GM23338 (cell line): ENCODE data around the gene TMEM141. TPM values are rescaled to one million over a fixed set of nuclear protein-coding genes. Genes with fewer than 3 reads are reported as not detected.

Experiments used
- ATAC-seq: fragments of 200-7000 bp; cut with Tn5 transposase; 3 replicates; pipeline ENCODE4 v1.9.1; 2020
- DNase-seq: peaks from one replicate; pipeline ENCODE4 v3.0.0-alpha.2; 2015; ENCODE audit warnings: low spot score
- H2AFZ ChIP-seq: fragments of 200-600 bp; sonication (generic); 2 replicates; pipeline ENCODE4 v1.8.0; 2016; ENCODE audit warnings: antibody characterized with exemption, mild to moderate bottlenecking, moderate library complexity
- H3F3A ChIP-seq: fragments of 200-600 bp; sonication (generic); replicated peaks from 2 replicates; pipeline ENCODE4 v1.8.0; 2017; ENCODE audit warnings: antibody characterized with exemption, mixed run types, low read depth
- H3K27ac ChIP-seq: fragments of 200-600 bp; sonication (generic); 2 replicates; pipeline ENCODE4 v1.6.1; 2016; ENCODE audit warnings: low read depth
- H3K27me3 ChIP-seq: fragments of 200-600 bp; sonication (generic); 2 replicates; pipeline ENCODE4 v1.8.0; 2016; ENCODE audit warnings: mild to moderate bottlenecking, mixed run types, moderate library complexity; ENCODE audit not compliant: insufficient read depth
- H3K36me3 ChIP-seq: fragments of 200-600 bp; sonication (generic); 2 replicates; pipeline ENCODE4 v1.8.0; 2016; ENCODE audit warnings: mild to moderate bottlenecking; ENCODE audit not compliant: insufficient read depth
- H3K4me1 ChIP-seq: fragments of 200-600 bp; sonication (generic); 2 replicates; pipeline ENCODE4 v1.8.0; 2016; ENCODE audit warnings: mild to moderate bottlenecking, moderate library complexity; ENCODE audit not compliant: insufficient read depth
- H3K4me2 ChIP-seq: fragments of 200-600 bp; sonication (generic); 2 replicates; pipeline ENCODE4 v1.7.1; 2017; ENCODE audit warnings: mixed run types
- H3K4me3 ChIP-seq: fragments of 200-600 bp; sonication (generic); 2 replicates; pipeline ENCODE4 v1.6.1; 2016; ENCODE audit warnings: mixed run types
- H3K79me2 ChIP-seq: fragments of 200-600 bp; sonication (generic); replicated peaks from 2 replicates; pipeline ENCODE4 v1.8.0; 2017; ENCODE audit warnings: mild to moderate bottlenecking; ENCODE audit not compliant: insufficient read depth
- H3K9me2 ChIP-seq: fragments of 200-600 bp; sonication (generic); 2 replicates; pipeline ENCODE4 v1.8.0; 2017; ENCODE audit not compliant: insufficient read depth
- H4K20me1 ChIP-seq: fragments of 200-600 bp; sonication (generic); replicated peaks from 2 replicates; pipeline ENCODE4 v1.8.0; 2017; ENCODE audit warnings: mild to moderate bottlenecking; ENCODE audit not compliant: insufficient read depth
- H3K27ac Mint-ChIP-seq: 2 replicates; pipeline ENCODE4 v1.8.0; 2020; ENCODE audit warnings: inconsistent platforms, mild to moderate bottlenecking, moderate library complexity, mixed read lengths
- H3K27me3 Mint-ChIP-seq: 3 replicates; pipeline ENCODE4 v1.8.0; 2022; ENCODE audit warnings: low read depth, mild to moderate bottlenecking, moderate library complexity, mixed read lengths, inconsistent platforms; ENCODE audit not compliant: insufficient read depth, poor library complexity
- H3K36me3 Mint-ChIP-seq: 3 replicates; pipeline ENCODE4 v1.8.0; 2021; ENCODE audit warnings: low read depth, mild to moderate bottlenecking, inconsistent platforms, moderate library complexity, mixed read lengths
- H3K4me1 Mint-ChIP-seq: 3 replicates; pipeline ENCODE4 v1.8.0; 2020; ENCODE audit warnings: mild to moderate bottlenecking, inconsistent platforms, mixed read lengths
- H3K4me3 Mint-ChIP-seq: 3 replicates; pipeline ENCODE4 v1.8.0; 2021; ENCODE audit warnings: moderate library complexity, mild to moderate bottlenecking, inconsistent platforms, mixed read lengths
- H3K9me3 Mint-ChIP-seq: 3 replicates; pipeline ENCODE4 v1.8.0; 2020; ENCODE audit warnings: moderate library complexity, mild to moderate bottlenecking, inconsistent platforms, mixed read lengths
- EZH2 ChIP-seq: fragments of 200-600 bp; sonication (generic); IDR thresholded peaks from one replicate; pipeline ENCODE4 v1.8.0; 2017; ENCODE audit warnings: antibody characterized with exemption, mild to moderate bottlenecking, low read depth; ENCODE audit not compliant: unreplicated experiment
- EZH2phosphoT487 ChIP-seq: fragments of 200-600 bp; sonication (generic); IDR thresholded peaks from one replicate; pipeline ENCODE4 v1.8.1; 2018; ENCODE audit warnings: antibody characterized with exemption; ENCODE audit not compliant: unreplicated experiment
- JUNB ChIP-seq: IDR thresholded peaks from one replicate; pipeline ENCODE4 v1.6.1; 2016; ENCODE audit warnings: antibody characterized with exemption; ENCODE audit not compliant: unreplicated experiment
- NANOG ChIP-seq: IDR thresholded peaks from 2 replicates; pipeline ENCODE4 v1.6.1; 2016; ENCODE audit warnings: antibody characterized with exemption, borderline replicate concordance
- POLR2AphosphoS5 ChIP-seq: IDR thresholded peaks from 2 replicates; pipeline ENCODE4 v1.6.1; 2016; ENCODE audit warnings: antibody characterized with exemption, low read depth
- REST ChIP-seq: IDR thresholded peaks from one replicate; pipeline ENCODE4 v1.6.1; 2018; ENCODE audit warnings: antibody characterized with exemption; ENCODE audit not compliant: unreplicated experiment
- STAT1 ChIP-seq: IDR thresholded peaks from one replicate; pipeline ENCODE4 v1.6.1; 2016; ENCODE audit warnings: antibody characterized with exemption; ENCODE audit not compliant: unreplicated experiment
- ZNF114 ChIP-seq: fragments of 250-450 bp; sonication (Bioruptor Pico); IDR thresholded peaks from 2 replicates; pipeline ENCODE4 v1.5.0; 2020; ENCODE audit warnings: mild to moderate bottlenecking, moderate library complexity
- polyA plus RNA-seq: library from polyadenylated mRNA; unstranded; fragments of >200 nt; fragmentation: Nextera tagmentation; extraction: Ambion mirVana; gene quantifications from 2 replicates; pipeline ENCODE4 v1.2.1, GENCODE V29; 2016
- total RNA-seq: library from RNA; depleted of rRNA; stranded (reverse); fragments of >200 nt; shearing (Covaris generic); gene quantifications from 2 replicates; pipeline ENCODE4 v1.2.3, GENCODE V29; 2014
- TF ChIP-seq, protein P1 (sequence below): fragments of 250-450 bp; sonication (Bioruptor Pico); IDR thresholded peaks from 2 replicates; pipeline ENCODE4 v1.5.0; 2020; ENCODE audit warnings: mild to moderate bottlenecking, moderate library complexity

Gene TMEM141
- total and polyA plus RNA-seq, 2 experiments from 2014 or later = 71.4 to 90.5 TPM

DNA sequence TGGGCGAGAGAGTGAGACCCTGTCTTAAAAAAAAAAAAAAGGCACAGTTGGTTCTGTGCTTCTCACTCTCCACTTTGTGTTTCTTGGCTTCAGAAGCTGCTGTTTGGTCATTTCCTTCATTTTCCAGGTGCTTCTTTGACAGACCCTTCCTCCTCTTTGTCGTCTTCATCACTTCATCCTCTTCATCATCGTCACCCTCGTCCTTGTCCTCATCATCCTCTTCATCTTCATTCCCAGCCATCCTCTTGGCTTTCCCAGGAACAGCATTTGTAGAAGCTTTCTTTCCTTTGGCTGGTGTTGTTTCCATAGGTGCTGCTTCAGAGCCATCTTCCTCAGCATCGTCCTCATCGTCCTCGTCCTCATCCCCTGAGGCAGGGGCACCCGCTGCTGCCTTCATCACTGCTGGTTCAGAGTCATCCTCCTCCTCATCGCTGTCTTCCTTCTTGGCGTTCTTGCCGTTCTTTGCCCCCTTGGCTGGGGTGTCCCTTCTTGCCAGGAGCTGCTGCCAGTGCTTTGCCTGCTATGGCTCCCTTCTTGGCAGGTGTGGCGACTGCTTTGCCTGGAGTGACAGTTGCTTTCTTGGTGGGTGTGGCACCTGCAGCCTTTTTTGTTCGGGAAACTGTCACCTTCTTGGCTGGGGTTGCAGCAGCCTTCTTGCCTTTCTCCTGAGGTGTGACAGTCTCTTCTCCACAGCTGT lies 23.7 kb downstream of the TMEM141 start (continued):
- TF ChIP-seq, protein P1, sequence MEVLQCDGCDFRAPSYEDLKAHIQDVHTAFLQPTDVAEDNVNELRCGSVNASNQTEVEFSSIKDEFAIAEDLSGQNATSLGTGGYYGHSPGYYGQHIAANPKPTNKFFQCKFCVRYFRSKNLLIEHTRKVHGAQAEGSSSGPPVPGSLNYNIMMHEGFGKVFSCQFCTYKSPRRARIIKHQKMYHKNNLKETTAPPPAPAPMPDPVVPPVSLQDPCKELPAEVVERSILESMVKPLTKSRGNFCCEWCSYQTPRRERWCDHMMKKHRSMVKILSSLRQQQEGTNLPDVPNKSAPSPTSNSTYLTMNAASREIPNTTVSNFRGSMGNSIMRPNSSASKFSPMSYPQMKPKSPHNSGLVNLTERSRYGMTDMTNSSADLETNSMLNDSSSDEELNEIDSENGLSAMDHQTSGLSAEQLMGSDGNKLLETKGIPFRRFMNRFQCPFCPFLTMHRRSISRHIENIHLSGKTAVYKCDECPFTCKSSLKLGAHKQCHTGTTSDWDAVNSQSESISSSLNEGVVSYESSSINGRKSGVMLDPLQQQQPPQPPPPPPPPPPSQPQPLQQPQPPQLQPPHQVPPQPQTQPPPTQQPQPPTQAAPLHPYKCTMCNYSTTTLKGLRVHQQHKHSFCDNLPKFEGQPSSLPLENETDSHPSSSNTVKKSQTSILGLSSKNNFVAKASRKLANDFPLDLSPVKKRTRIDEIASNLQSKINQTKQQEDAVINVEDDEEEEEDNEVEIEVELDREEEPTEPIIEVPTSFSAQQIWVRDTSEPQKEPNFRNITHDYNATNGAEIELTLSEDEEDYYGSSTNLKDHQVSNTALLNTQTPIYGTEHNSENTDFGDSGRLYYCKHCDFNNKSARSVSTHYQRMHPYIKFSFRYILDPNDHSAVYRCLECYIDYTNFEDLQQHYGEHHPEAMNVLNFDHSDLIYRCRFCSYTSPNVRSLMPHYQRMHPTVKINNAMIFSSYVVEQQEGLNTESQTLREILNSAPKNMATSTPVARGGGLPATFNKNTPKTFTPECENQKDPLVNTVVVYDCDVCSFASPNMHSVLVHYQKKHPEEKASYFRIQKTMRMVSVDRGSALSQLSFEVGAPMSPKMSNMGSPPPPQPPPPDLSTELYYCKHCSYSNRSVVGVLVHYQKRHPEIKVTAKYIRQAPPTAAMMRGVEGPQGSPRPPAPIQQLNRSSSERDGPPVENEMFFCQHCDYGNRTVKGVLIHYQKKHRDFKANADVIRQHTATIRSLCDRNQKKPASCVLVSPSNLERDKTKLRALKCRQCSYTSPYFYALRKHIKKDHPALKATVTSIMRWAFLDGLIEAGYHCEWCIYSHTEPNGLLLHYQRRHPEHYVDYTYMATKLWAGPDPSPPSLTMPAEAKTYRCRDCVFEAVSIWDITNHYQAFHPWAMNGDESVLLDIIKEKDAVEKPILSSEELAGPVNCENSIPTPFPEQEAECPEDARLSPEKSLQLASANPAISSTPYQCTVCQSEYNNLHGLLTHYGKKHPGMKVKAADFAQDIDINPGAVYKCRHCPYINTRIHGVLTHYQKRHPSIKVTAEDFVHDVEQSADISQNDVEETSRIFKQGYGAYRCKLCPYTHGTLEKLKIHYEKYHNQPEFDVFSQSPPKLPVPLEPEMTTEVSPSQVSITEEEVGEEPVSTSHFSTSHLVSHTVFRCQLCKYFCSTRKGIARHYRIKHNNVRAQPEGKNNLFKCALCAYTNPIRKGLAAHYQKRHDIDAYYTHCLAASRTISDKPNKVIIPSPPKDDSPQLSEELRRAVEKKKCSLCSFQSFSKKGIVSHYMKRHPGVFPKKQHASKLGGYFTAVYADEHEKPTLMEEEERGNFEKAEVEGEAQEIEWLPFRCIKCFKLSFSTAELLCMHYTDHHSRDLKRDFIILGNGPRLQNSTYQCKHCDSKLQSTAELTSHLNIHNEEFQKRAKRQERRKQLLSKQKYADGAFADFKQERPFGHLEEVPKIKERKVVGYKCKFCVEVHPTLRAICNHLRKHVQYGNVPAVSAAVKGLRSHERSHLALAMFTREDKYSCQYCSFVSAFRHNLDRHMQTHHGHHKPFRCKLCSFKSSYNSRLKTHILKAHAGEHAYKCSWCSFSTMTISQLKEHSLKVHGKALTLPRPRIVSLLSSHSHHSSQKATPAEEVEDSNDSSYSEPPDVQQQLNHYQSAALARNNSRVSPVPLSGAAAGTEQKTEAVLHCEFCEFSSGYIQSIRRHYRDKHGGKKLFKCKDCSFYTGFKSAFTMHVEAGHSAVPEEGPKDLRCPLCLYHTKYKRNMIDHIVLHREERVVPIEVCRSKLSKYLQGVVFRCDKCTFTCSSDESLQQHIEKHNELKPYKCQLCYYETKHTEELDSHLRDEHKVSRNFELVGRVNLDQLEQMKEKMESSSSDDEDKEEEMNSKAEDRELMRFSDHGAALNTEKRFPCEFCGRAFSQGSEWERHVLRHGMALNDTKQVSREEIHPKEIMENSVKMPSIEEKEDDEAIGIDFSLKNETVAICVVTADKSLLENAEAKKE = no peak
- no peak for TF ChIP-seq STAT1

DNA sequence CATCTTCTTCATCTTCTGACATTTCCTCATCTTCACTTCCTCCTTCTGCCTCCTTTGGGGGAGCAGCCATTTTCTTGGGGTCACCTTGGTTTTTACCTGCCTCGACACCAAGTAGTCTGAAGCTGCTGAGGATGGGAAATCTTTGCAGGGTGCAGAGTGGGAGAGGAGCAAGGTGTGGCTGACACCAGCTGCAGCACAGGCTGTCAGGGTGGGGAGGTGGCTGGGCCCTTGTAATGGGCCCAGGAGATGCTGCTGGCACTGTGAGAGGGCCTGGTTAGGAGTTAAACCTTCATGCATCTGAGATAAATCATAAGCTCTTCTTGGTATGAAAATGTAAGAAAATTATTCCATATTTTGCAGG lies 24.3 kb downstream of the TMEM141 start:
- Histone ChIP-seq H4K20me1 (peaks cover 46% of the 10 kb centered on the region), H3K4me3 (no peak overlapping the region), H3K27ac (no peak overlapping the region), H3K36me3 (peaks cover 8% of the 10 kb centered on the region; the same call in 1 of the 2 replicates), H3F3A (peaks cover 4% of the 10 kb centered on the region; the same call in 1 of the 2 replicates), H3K9me2 (no peaks in the 10 kb centered on the region), H3K27me3 (no peaks in the 10 kb centered on the region), H2AFZ (no peak overlapping the region), H3K4me1 (no peaks in the 10 kb centered on the region), H3K4me2 (no peak overlapping the region), H3K79me2 (peaks cover 76% of the 10 kb centered on the region)
- H3K4me1 Mint-ChIP-seq = peaks cover 4% of the 10 kb centered on the region; the same call in 1 of the 3 replicates
- no peak overlapping the region for H3K27ac Mint-ChIP-seq
- no peaks in the 10 kb centered on the region for H3K9me3 Mint-ChIP-seq
- H3K36me3 Mint-ChIP-seq = peaks cover 66% of the 10 kb centered on the region
- peaks cover 3% of the 10 kb centered on the region for H3K27me3 Mint-ChIP-seq
- no peak overlapping the region for H3K4me3 Mint-ChIP-seq
- no peak for ATAC-seq
- no peak for DNase-seq
- TF ChIP-seq EZH2 = no peak
- TF ChIP-seq EZH2phosphoT487 = no peak
- TF ChIP-seq POLR2AphosphoS5 = no peak
- TF ChIP-seq JUNB = no peak
- TF ChIP-seq REST = no peak
- TF ChIP-seq ZNF114 (CRISPR knock-in tag) = no peak
- no peak for TF ChIP-seq STAT1
- TF ChIP-seq NANOG = no peak
